ENCODE data around the gene PJA2.
"Not testable (repeated sequence)": the region's sequence is repeated elsewhere in the genome, so short reads cannot be mapped to it uniquely, and the experiment has no call there.

DNA sequence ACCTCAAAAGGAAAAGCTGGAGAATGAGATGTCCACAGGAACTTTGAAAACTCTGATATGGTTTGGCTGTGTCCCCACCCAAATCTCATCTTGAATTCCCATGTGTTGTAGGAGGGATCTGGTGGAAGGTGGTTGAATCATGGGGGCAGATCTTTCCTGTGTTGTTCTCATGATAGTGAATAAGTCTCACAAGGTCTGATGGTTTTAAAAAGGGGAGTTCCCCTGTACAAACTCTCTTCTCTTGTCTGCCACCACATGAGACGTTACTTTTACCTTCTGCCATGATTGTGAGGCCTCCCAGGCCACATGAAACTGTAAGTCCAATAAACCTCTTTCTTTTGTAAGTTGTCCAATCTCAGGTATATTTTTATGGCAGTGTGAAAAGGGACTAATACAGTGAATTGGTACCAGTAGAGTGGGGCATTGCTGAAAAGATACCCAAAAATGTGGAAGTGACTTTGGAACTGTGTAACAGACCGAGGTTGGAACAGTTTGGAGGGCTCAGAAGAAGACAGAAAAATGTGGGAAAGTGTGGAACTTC, 4.2 kb upstream of the PJA2 start:
- not testable (repeated sequence) for TF ChIP-seq POLR2AphosphoS5, CTCF, POLR2A, EP300 (IDR thresholded peaks at IDR 0.05)

Data from gastroesophageal sphincter (tissue), 3 donors.